HepG2 (cell line): Measurements from ENCODE around the gene FAM219A. TPM values are rescaled to one million over a fixed set of nuclear protein-coding genes. Genes with fewer than 3 reads are reported as not detected.

Experiments
- HOXA9 ChIP-seq: sonication (generic); formaldehyde crosslinking; IDR thresholded peaks from 2 replicates; pipeline ENCODE4 v1.8.1; 2022; ENCODE audit warnings: missing genetic modification reagents, mild to moderate bottlenecking, moderate library complexity, borderline replicate concordance
- KLF16 ChIP-seq, 2 experiments: sonication (generic) in 1 of 2; formaldehyde crosslinking in 1 of 2; IDR thresholded peaks; 2 replicates each; pipeline versions ENCODE4 v1.6.1 to v1.8.0; 2016 to 2023; ENCODE audit warnings: missing genetic modification reagents in 2 of 2, missing compliant biosample characterization in 1 of 2
- LCORL ChIP-seq, 2 experiments: fragments of 450-650 bp in 1 of 2; sonication (generic) in 1 of 2; formaldehyde crosslinking in 1 of 2; IDR thresholded peaks; 2 replicates each; pipeline versions ENCODE4 v1.5.0 to v1.6.1; 2017 to 2020; ENCODE audit warnings: antibody characterized with exemption in 1 of 2, missing genetic modification reagents in 1 of 2
- NKX3-1 ChIP-seq: sonication (generic); formaldehyde crosslinking; IDR thresholded peaks from 2 replicates; pipeline ENCODE4 v1.5.0; 2020; ENCODE audit warnings: missing genetic modification reagents
- SMARCE1 ChIP-seq: fragments of 450-650 bp; IDR thresholded peaks from 2 replicates; pipeline ENCODE4 v1.6.1; 2017; ENCODE audit warnings: borderline replicate concordance
- SNRNP70 ChIP-seq: fragments of 200-400 bp; formaldehyde crosslinking; IDR thresholded peaks from 2 replicates; pipeline ENCODE4 v1.6.1; 2017; ENCODE audit warnings: mild to moderate bottlenecking, low read depth, low read length, moderate library complexity
- ZBTB43 ChIP-seq: sonication (generic); formaldehyde crosslinking; conservative IDR thresholded peaks from 2 replicates; pipeline ENCODE4 v1.4.0; 2020; ENCODE audit warnings: missing genetic modification reagents
- ZNF256 ChIP-seq: sonication (generic); formaldehyde crosslinking; conservative IDR thresholded peaks from 2 replicates; pipeline ENCODE4 v1.4.0; 2020; ENCODE audit warnings: missing genetic modification reagents
- ZNF274 ChIP-seq: sonication (generic); formaldehyde crosslinking; IDR thresholded peaks from 2 replicates; pipeline ENCODE4 v1.5.1; 2020; ENCODE audit warnings: mild to moderate bottlenecking, missing genetic modification reagents
- ZNF460 ChIP-seq: sonication (generic); formaldehyde crosslinking; IDR thresholded peaks from 2 replicates; pipeline ENCODE4 v1.5.1; 2020; ENCODE audit warnings: missing genetic modification reagents, mild to moderate bottlenecking, borderline replicate concordance
- ZNF687 ChIP-seq: sonication (generic); formaldehyde crosslinking; IDR thresholded peaks from 2 replicates; pipeline ENCODE4 v1.5.1; 2020; ENCODE audit warnings: mild to moderate bottlenecking, missing genetic modification reagents, moderate library complexity
- ZNF75D ChIP-seq: sonication (generic); formaldehyde crosslinking; IDR thresholded peaks from 2 replicates; pipeline ENCODE4 v1.8.1; 2023; ENCODE audit warnings: missing genetic modification reagents, mild to moderate bottlenecking, borderline replicate concordance
- polyA plus RNA-seq, 8 experiments: library from polyadenylated mRNA; depleted of rRNA in 3 of 8; stranded (reverse) in 7 of 8; unstranded in 1 of 8; fragments of >200 nt; fragmentation: Illumina TruSeq in 4 of 8; extraction: Trizol in 4 of 8; gene quantifications; 2 replicates each; pipeline versions ENCODE4 v1.2.1 to v1.2.3, GENCODE V29; 2011 to 2016; ENCODE audit warnings: low read depth in 4 of 8, missing spikeins in 1 of 8, mixed read lengths in 1 of 8; ENCODE audit not compliant: insufficient read depth in 1 of 8
- total RNA-seq, 5 experiments: library from RNA; depleted of rRNA; stranded (reverse); fragments of >200 nt; fragmentation: Illumina TruSeq; extraction: Trizol; gene quantifications; 2 replicates each; pipeline ENCODE4 v1.2.3, GENCODE V29; 2016; ENCODE audit warnings: low read depth in 1 of 5
- TF ChIP-seq, protein P1 (sequence below): IDR thresholded peaks from 2 replicates; pipeline ENCODE4 v1.6.1; 2012; ENCODE audit warnings: low read length, improper control_type of control experiment
- TF ChIP-seq, protein P2 (sequence below): IDR thresholded peaks from 2 replicates; pipeline ENCODE4 v1.6.1; 2016; ENCODE audit warnings: low read depth, borderline replicate concordance

Gene FAM219A
- total and polyA plus RNA-seq, 2 of the 13 experiments (the other 11 are each of a cell fraction or from before 2014, with no cell fraction given), result 3.9 to 6.4 TPM

DNA sequence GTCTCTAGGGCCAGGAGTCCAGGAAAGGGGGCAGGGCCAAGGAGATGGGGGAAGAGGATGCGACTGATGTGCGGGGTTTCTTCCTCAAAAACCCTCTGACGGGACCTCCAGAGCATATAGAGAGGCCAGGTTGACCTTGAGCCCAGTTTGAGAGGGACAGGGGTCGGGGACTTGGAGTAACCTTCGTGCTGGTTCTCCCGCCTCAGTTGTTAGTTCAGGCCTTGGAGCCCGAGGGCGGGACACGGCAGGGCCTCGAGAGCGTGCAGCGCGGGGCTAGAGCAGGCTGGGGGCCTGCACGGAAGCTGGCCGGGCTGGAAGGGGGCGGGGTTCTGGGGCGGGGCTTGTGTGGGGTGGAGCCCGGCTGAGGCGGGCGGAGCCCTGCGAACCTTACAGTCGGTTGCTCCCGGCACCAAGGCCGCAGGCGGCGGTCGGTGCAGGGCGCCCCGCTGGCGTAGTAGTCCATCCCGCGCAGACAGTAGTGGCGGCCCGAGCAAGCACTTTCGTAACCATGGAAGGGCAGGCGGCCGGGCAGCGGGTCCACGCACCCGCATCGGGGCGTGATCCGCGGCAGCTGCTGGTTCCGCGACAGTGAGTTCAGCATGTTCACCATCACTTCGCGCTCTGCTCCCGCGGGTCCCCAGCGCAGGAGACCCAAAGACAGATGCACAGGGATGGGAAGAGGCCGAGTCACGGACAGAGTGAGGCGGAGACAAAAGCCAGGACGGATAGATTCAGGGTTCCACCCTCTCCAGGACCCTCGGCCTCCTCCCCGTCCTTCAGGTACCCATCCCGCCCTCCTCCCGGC is 77.7 kb downstream of the FAM219A start (continued):
- TF ChIP-seq, protein P1, sequence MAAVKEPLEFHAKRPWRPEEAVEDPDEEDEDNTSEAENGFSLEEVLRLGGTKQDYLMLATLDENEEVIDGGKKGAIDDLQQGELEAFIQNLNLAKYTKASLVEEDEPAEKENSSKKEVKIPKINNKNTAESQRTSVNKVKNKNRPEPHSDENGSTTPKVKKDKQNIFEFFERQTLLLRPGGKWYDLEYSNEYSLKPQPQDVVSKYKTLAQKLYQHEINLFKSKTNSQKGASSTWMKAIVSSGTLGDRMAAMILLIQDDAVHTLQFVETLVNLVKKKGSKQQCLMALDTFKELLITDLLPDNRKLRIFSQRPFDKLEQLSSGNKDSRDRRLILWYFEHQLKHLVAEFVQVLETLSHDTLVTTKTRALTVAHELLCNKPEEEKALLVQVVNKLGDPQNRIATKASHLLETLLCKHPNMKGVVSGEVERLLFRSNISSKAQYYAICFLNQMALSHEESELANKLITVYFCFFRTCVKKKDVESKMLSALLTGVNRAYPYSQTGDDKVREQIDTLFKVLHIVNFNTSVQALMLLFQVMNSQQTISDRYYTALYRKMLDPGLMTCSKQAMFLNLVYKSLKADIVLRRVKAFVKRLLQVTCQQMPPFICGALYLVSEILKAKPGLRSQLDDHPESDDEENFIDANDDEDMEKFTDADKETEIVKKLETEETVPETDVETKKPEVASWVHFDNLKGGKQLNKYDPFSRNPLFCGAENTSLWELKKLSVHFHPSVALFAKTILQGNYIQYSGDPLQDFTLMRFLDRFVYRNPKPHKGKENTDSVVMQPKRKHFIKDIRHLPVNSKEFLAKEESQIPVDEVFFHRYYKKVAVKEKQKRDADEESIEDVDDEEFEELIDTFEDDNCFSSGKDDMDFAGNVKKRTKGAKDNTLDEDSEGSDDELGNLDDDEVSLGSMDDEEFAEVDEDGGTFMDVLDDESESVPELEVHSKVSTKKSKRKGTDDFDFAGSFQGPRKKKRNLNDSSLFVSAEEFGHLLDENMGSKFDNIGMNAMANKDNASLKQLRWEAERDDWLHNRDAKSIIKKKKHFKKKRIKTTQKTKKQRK, result no peak
- TF ChIP-seq NKX3-1 (CRISPR knock-in tag), result peak; percentile 86; the same call in 1 of the 2 replicates
- no peak; the same call in 1 of the 2 replicates for TF ChIP-seq HOXA9 (CRISPR knock-in tag)
- TF ChIP-seq ZNF274 (CRISPR knock-in tag), result peak; percentile 87
- peak; percentile 78 to 93 for TF ChIP-seq KLF16 (CRISPR knock-in tag; IDR thresholded peaks at IDR 0.05)
- TF ChIP-seq LCORL (IDR thresholded peaks at IDR 0.05), result no peak
- no peak for TF ChIP-seq LCORL (CRISPR knock-in tag; IDR thresholded peaks at IDR 0.05)
- no peak for TF ChIP-seq ZNF460
- TF ChIP-seq ZNF256 (CRISPR knock-in tag), result no peak
- no peak for TF ChIP-seq SMARCE1
- peak; percentile 42; the same call in 1 of the 2 replicates for TF ChIP-seq ZNF75D (CRISPR knock-in tag)
- TF ChIP-seq SNRNP70, result no peak
- peak; percentile 97 for TF ChIP-seq ZNF687 (CRISPR knock-in tag)
- TF ChIP-seq, protein P2, sequence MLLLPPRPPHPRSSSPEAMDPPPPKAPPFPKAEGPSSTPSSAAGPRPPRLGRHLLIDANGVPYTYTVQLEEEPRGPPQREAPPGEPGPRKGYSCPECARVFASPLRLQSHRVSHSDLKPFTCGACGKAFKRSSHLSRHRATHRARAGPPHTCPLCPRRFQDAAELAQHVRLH (CRISPR knock-in tag), result peak; percentile 73; the same call in 1 of the 2 replicates
- peak; percentile 75; the same call in 1 of the 2 replicates for TF ChIP-seq ZBTB43 (CRISPR knock-in tag)
